ENCODE data around the gene RAB4A. TPM values are rescaled to one million over a fixed set of nuclear protein-coding genes. Genes with fewer than 3 reads are reported as not detected.

RAB4A gene
- total RNA-seq, 1 donor from 2014 or later = 51.5 TPM

- TF ChIP-seq, protein P1, sequence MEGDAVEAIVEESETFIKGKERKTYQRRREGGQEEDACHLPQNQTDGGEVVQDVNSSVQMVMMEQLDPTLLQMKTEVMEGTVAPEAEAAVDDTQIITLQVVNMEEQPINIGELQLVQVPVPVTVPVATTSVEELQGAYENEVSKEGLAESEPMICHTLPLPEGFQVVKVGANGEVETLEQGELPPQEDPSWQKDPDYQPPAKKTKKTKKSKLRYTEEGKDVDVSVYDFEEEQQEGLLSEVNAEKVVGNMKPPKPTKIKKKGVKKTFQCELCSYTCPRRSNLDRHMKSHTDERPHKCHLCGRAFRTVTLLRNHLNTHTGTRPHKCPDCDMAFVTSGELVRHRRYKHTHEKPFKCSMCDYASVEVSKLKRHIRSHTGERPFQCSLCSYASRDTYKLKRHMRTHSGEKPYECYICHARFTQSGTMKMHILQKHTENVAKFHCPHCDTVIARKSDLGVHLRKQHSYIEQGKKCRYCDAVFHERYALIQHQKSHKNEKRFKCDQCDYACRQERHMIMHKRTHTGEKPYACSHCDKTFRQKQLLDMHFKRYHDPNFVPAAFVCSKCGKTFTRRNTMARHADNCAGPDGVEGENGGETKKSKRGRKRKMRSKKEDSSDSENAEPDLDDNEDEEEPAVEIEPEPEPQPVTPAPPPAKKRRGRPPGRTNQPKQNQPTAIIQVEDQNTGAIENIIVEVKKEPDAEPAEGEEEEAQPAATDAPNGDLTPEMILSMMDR (IDR thresholded peaks at IDR 0.05) = no peak
- no peaks in the 10 kb centered on the region for H3K27me3 ChIP-seq (ENCODE audit: low read depth)
- no peak overlapping the region for H3K27ac ChIP-seq
- H3K36me3 ChIP-seq = no peaks in the 10 kb centered on the region
- H3K9me3 ChIP-seq = no peaks in the 10 kb centered on the region
- ATAC-seq = no peak
- DNase-seq = no peak
- intact Hi-C loops (cut with DNase I) = no loop called here
- peaks cover 17% of the 10 kb centered on the region for H3K4me1 ChIP-seq
- no peak overlapping the region for H3K4me3 ChIP-seq
Measured at GRCh38 chr1:229344937-229345684, 74.2 kb downstream of the RAB4A start.

- intact Hi-C loops (cut with DNase I) = no loop called here
- ATAC-seq = peak in 1 of 2 donors; percentile 40
- no peak for DNase-seq
- Histone ChIP-seq H3K36me3 (no peaks in the 10 kb centered on the region), H3K27ac (no peak overlapping the region), H3K4me3 (no peak overlapping the region), H3K4me1 (no peaks in the 10 kb centered on the region), H3K9me3 (no peaks in the 10 kb centered on the region), H3K27me3 (ENCODE audit: low read depth) (no peaks in the 10 kb centered on the region)
- TF ChIP-seq, protein P1 (IDR thresholded peaks at IDR 0.05) = no peak
Measured at GRCh38 chr1:229347528-229347927, 76.6 kb downstream of the RAB4A start.

- TF ChIP-seq, protein P1 (IDR thresholded peaks at IDR 0.05) = no peak
- Histone ChIP-seq H3K4me1 (no peaks in the 10 kb centered on the region), H3K27ac (no peak overlapping the region), H3K9me3 (peaks cover 5% of the 10 kb centered on the region), H3K27me3 (ENCODE audit: low read depth) (no peaks in the 10 kb centered on the region), H3K36me3 (no peaks in the 10 kb centered on the region), H3K4me3 (no peak overlapping the region)
- DNase-seq = no peak
- ATAC-seq = no peak
- intact Hi-C loops (cut with DNase I) = no loop called here
Measured at GRCh38 chr1:229349463-229350385, 78.8 kb downstream of the RAB4A start.

DNA sequence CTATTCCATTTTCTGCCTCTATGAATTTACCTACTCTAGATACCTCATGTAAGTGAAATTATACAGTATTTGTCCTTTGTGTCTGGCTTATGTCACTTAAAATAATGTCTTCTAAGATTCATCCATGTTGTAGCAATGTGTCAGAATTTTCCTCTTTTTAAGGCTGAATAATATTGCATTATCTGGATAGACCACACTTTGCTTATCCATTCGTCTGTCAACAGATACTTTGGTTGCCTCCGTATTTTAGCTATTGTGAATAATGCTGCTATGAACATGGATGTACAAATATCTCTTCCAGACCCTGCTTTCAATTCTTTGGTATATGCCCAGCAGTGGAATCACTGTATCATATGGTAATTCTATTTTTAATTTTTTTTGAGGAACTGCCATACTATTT lies 82.1 kb downstream of the RAB4A start:
- no peak overlapping the region for H3K27ac ChIP-seq
- H3K4me1 ChIP-seq = no peaks in the 10 kb centered on the region
- H3K9me3 ChIP-seq = peaks cover 5% of the 10 kb centered on the region
- no peak for DNase-seq
- ATAC-seq = no peak
- H3K4me3 ChIP-seq = no peak overlapping the region
- H3K27me3 ChIP-seq (ENCODE audit: low read depth) = no peaks in the 10 kb centered on the region
- intact Hi-C loops (cut with DNase I) = no loop called here
- H3K36me3 ChIP-seq = no peaks in the 10 kb centered on the region
- TF ChIP-seq, protein P1 (IDR thresholded peaks at IDR 0.05) = no peak

- H3K36me3 ChIP-seq = no peaks in the 10 kb centered on the region
- H3K27me3 ChIP-seq (ENCODE audit: low read depth) = no peaks in the 10 kb centered on the region
- ATAC-seq = no peak
- intact Hi-C loops (cut with DNase I) = no loop called here
- no peak for DNase-seq
- H3K27ac ChIP-seq = no peak overlapping the region
- H3K4me3 ChIP-seq = no peak overlapping the region
- peaks cover 5% of the 10 kb centered on the region for H3K9me3 ChIP-seq
- no peaks in the 10 kb centered on the region for H3K4me1 ChIP-seq
- TF ChIP-seq, protein P1 (IDR thresholded peaks at IDR 0.05) = no peak
Measured at GRCh38 chr1:229354226-229354625, 83.3 kb downstream of the RAB4A start.

Other genes starting within 250 kb of the RAB4A start
- 12.2 TPM for gene CCSAP, start 71.9 kb downstream of the RAB4A start, total RNA-seq
- 0.32 TPM for gene ACTA1, start 163.0 kb downstream of the RAB4A start, total RNA-seq
- 32.6 TPM for gene NUP133, start 237.2 kb downstream of the RAB4A start, total RNA-seq